WTC11 (cell line): ENCODE results near the gene SEC61A1. TPM values are rescaled to one million over a fixed set of nuclear protein-coding genes. Genes with fewer than 3 reads are reported as not detected.

Experiments
- ATAC-seq: fragments of 200-7000 bp; cut with Tn5 transposase; 2 replicates; pipeline ENCODE4 v1.10.0; 2021; ENCODE audit warnings: mild to moderate bottlenecking, moderate library complexity
- CTCF ChIA-PET: fragments of 300-600 bp; sonication (Branson Sonifier 250); formaldehyde crosslinking; loops from one replicate; lab custom pipeline; 2021; ENCODE audit warnings: antibody characterized with exemption; lab: Charles Lee
- POLR2A ChIA-PET: fragments of 350-600 bp; sonication (Branson Sonifier 250); formaldehyde crosslinking; loops from one replicate; lab custom pipeline; 2021; ENCODE audit warnings: antibody characterized with exemption; lab: Charles Lee
- DNase-seq: peaks from one replicate; pipeline ENCODE4 v3.0.0; 2021; ENCODE audit warnings: low spot score
- H3K27ac Mint-ChIP-seq: 2 replicates; pipeline ENCODE4 v1.8.0; 2021; ENCODE audit warnings: mixed read lengths
- H3K27me3 Mint-ChIP-seq: 2 replicates; pipeline ENCODE4 v1.8.0; 2021; ENCODE audit warnings: low read depth, mild to moderate bottlenecking, moderate library complexity, mixed read lengths
- H3K36me3 Mint-ChIP-seq: 2 replicates; pipeline ENCODE4 v1.8.0; 2021; ENCODE audit warnings: mixed read lengths
- H3K4me1 Mint-ChIP-seq: 2 replicates; pipeline ENCODE4 v1.8.0; 2022; ENCODE audit warnings: mixed read lengths
- H3K4me3 Mint-ChIP-seq: 2 replicates; pipeline ENCODE4 v1.8.0; 2021; ENCODE audit warnings: mild to moderate bottlenecking, moderate library complexity, mixed read lengths
- H3K9me3 Mint-ChIP-seq: 2 replicates; pipeline ENCODE4 v1.8.0; 2021; ENCODE audit warnings: mixed read lengths
- ESRRA ChIP-seq: sonication (generic); formaldehyde crosslinking; IDR thresholded peaks from 2 replicates; pipeline ENCODE4 v1.8.1; 2022; ENCODE audit warnings: mild to moderate bottlenecking, missing genetic modification reagents, borderline replicate concordance
- ETV6 ChIP-seq: sonication (generic); formaldehyde crosslinking; IDR thresholded peaks from 2 replicates; pipeline ENCODE4 v1.8.1; 2022; ENCODE audit warnings: mild to moderate bottlenecking, missing genetic modification reagents
- FOXP1 ChIP-seq: sonication (generic); formaldehyde crosslinking; IDR thresholded peaks from 2 replicates; pipeline ENCODE4 v1.8.0; 2022; ENCODE audit warnings: missing genetic modification reagents, mild to moderate bottlenecking, moderate library complexity, borderline replicate concordance
- GTF2I ChIP-seq: fragments of 250-450 bp; sonication (Bioruptor Pico); conservative IDR thresholded peaks from 2 replicates; pipeline ENCODE4 v1.4.0; 2021; ENCODE audit warnings: mild to moderate bottlenecking
- JUN ChIP-seq: sonication (generic); formaldehyde crosslinking; IDR thresholded peaks from 2 replicates; pipeline ENCODE4 v1.8.0; 2023; ENCODE audit warnings: mild to moderate bottlenecking, missing genetic modification reagents
- NFYB ChIP-seq: sonication (generic); formaldehyde crosslinking; conservative IDR thresholded peaks from 2 replicates; pipeline ENCODE4 v1.8.0; 2022; ENCODE audit warnings: low read depth, missing genetic modification reagents
- OVOL2 ChIP-seq: fragments of 250-450 bp; sonication (Bioruptor Pico); IDR thresholded peaks from 2 replicates; pipeline ENCODE4 v1.9.0; 2021; ENCODE audit warnings: mild to moderate bottlenecking, borderline replicate concordance
- PRRX2 ChIP-seq: fragments of 250-450 bp; sonication (Bioruptor Pico); IDR thresholded peaks from 2 replicates; pipeline ENCODE4 v1.8.0; 2021; ENCODE audit warnings: mild to moderate bottlenecking
- SMAD3 ChIP-seq: sonication (generic); formaldehyde crosslinking; IDR thresholded peaks from 2 replicates; pipeline ENCODE4 v1.8.0; 2022; ENCODE audit warnings: missing genetic modification reagents, mild to moderate bottlenecking, borderline replicate concordance
- TEAD4 ChIP-seq: sonication (generic); formaldehyde crosslinking; IDR thresholded peaks from 2 replicates; pipeline ENCODE4 v1.8.0; 2022; ENCODE audit warnings: mild to moderate bottlenecking, missing genetic modification reagents
- total RNA-seq: library from RNA; stranded (reverse); gene quantifications from 3 replicates; pipeline ENCODE4 v1.2.3, GENCODE V29; 2021
- TF ChIP-seq, protein P1 (sequence below): sonication (generic); formaldehyde crosslinking; IDR thresholded peaks from 2 replicates; pipeline ENCODE4 v1.8.0; 2023; ENCODE audit warnings: missing genetic modification reagents, mild to moderate bottlenecking, borderline replicate concordance
- TF ChIP-seq, protein P2 (sequence below): sonication (generic); formaldehyde crosslinking; IDR thresholded peaks from 2 replicates; pipeline ENCODE4 v1.8.1; 2022; ENCODE audit warnings: low read depth, mild to moderate bottlenecking, moderate library complexity, missing genetic modification reagents, borderline replicate concordance
- TF ChIP-seq, protein P3 (sequence below): fragments of 250-450 bp; sonication (Bioruptor Pico); IDR thresholded peaks from 2 replicates; pipeline ENCODE4 v1.9.0; 2021; ENCODE audit warnings: mild to moderate bottlenecking
- TF ChIP-seq, protein P4 (sequence below): sonication (generic); formaldehyde crosslinking; IDR thresholded peaks from 2 replicates; pipeline ENCODE4 v1.8.0; 2023; ENCODE audit warnings: missing genetic modification reagents
- TF ChIP-seq, protein P5 (sequence below): sonication (generic); formaldehyde crosslinking; IDR thresholded peaks from 2 replicates; pipeline ENCODE4 v1.8.0; 2022; ENCODE audit warnings: missing genetic modification reagents
- TF ChIP-seq, protein P6 (sequence below): sonication (generic); formaldehyde crosslinking; IDR thresholded peaks from 2 replicates; pipeline ENCODE4 v1.8.0; 2022; ENCODE audit warnings: mild to moderate bottlenecking, missing genetic modification reagents
- TF ChIP-seq, protein P7 (sequence below): sonication (generic); formaldehyde crosslinking; IDR thresholded peaks from 2 replicates; pipeline ENCODE4 v1.8.1; 2023; ENCODE audit warnings: mild to moderate bottlenecking, missing genetic modification reagents, borderline replicate concordance

Gene SEC61A1
- total RNA-seq, 1 experiment from 2014 or later = 152 TPM

DNA sequence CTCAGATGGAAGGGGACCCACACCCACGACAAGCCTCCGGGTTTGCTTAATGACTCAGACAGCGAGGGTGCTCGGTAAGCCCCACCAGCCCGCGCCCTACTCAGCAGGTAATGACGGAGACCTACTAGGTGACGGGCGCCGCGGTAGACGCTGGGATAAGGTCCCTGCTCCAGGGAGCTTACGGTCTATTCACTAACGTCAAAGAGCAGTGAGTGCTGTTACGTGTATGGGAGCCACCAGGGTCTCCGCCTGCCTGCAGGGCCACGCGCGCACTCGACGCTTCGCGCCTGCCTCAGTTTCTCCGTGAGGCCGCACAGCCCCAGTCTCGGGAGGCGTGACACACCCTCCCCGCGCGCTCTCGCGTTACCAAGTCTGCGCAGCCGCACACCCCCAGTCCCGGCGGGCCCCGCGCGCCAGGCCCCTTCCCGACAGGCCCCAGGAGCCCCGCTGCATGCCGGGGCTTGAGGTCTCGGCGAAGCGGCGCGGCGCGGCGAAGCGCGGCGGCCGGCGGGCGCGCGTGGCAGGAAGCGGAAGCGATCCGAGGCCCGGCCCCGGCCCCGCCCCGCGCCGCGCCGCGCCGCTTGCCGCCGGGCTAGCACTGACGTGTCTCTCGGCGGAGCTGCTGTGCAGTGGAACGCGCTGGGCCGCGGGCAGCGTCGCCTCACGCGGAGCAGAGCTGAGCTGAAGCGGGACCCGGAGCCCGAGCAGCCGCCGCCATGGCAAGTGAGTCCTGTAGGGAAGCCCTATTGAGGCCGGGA, at the start of gene SEC61A1 (continued):
- TF ChIP-seq, protein P1, sequence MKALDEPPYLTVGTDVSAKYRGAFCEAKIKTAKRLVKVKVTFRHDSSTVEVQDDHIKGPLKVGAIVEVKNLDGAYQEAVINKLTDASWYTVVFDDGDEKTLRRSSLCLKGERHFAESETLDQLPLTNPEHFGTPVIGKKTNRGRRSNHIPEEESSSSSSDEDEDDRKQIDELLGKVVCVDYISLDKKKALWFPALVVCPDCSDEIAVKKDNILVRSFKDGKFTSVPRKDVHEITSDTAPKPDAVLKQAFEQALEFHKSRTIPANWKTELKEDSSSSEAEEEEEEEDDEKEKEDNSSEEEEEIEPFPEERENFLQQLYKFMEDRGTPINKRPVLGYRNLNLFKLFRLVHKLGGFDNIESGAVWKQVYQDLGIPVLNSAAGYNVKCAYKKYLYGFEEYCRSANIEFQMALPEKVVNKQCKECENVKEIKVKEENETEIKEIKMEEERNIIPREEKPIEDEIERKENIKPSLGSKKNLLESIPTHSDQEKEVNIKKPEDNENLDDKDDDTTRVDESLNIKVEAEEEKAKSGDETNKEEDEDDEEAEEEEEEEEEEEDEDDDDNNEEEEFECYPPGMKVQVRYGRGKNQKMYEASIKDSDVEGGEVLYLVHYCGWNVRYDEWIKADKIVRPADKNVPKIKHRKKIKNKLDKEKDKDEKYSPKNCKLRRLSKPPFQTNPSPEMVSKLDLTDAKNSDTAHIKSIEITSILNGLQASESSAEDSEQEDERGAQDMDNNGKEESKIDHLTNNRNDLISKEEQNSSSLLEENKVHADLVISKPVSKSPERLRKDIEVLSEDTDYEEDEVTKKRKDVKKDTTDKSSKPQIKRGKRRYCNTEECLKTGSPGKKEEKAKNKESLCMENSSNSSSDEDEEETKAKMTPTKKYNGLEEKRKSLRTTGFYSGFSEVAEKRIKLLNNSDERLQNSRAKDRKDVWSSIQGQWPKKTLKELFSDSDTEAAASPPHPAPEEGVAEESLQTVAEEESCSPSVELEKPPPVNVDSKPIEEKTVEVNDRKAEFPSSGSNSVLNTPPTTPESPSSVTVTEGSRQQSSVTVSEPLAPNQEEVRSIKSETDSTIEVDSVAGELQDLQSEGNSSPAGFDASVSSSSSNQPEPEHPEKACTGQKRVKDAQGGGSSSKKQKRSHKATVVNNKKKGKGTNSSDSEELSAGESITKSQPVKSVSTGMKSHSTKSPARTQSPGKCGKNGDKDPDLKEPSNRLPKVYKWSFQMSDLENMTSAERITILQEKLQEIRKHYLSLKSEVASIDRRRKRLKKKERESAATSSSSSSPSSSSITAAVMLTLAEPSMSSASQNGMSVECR (CRISPR knock-in tag) = no peak; the same call in 1 of the 2 replicates
- TF ChIP-seq SMAD3 (CRISPR knock-in tag) (0 out of 2 replicates have a peak, but pooled peaks have one; percentile 53), FOXP1 (peak; percentile 78), GTF2I (no peak), JUN (CRISPR knock-in tag) (no peak), ESRRA (CRISPR knock-in tag) (peak; percentile 57; the same call in 1 of the 2 replicates), NFYB (CRISPR knock-in tag) (0 out of 2 replicates have a peak, but pooled peaks have one; percentile 15), PRRX2 (CRISPR knock-in tag) (no peak), OVOL2 (no peak), ETV6 (CRISPR knock-in tag) (peak; percentile 93)
- TF ChIP-seq, protein P2, sequence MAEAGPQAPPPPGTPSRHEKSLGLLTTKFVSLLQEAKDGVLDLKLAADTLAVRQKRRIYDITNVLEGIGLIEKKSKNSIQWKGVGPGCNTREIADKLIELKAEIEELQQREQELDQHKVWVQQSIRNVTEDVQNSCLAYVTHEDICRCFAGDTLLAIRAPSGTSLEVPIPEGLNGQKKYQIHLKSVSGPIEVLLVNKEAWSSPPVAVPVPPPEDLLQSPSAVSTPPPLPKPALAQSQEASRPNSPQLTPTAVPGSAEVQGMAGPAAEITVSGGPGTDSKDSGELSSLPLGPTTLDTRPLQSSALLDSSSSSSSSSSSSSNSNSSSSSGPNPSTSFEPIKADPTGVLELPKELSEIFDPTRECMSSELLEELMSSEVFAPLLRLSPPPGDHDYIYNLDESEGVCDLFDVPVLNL = no peak
- TF ChIP-seq, protein P3, sequence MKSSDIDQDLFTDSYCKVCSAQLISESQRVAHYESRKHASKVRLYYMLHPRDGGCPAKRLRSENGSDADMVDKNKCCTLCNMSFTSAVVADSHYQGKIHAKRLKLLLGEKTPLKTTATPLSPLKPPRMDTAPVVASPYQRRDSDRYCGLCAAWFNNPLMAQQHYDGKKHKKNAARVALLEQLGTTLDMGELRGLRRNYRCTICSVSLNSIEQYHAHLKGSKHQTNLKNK (CRISPR knock-in tag) = no peak
- TF ChIP-seq, protein P4, sequence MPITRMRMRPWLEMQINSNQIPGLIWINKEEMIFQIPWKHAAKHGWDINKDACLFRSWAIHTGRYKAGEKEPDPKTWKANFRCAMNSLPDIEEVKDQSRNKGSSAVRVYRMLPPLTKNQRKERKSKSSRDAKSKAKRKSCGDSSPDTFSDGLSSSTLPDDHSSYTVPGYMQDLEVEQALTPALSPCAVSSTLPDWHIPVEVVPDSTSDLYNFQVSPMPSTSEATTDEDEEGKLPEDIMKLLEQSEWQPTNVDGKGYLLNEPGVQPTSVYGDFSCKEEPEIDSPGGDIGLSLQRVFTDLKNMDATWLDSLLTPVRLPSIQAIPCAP = 0 out of 2 replicates have a peak, but pooled peaks have one; percentile 24
- TF ChIP-seq, protein P5, sequence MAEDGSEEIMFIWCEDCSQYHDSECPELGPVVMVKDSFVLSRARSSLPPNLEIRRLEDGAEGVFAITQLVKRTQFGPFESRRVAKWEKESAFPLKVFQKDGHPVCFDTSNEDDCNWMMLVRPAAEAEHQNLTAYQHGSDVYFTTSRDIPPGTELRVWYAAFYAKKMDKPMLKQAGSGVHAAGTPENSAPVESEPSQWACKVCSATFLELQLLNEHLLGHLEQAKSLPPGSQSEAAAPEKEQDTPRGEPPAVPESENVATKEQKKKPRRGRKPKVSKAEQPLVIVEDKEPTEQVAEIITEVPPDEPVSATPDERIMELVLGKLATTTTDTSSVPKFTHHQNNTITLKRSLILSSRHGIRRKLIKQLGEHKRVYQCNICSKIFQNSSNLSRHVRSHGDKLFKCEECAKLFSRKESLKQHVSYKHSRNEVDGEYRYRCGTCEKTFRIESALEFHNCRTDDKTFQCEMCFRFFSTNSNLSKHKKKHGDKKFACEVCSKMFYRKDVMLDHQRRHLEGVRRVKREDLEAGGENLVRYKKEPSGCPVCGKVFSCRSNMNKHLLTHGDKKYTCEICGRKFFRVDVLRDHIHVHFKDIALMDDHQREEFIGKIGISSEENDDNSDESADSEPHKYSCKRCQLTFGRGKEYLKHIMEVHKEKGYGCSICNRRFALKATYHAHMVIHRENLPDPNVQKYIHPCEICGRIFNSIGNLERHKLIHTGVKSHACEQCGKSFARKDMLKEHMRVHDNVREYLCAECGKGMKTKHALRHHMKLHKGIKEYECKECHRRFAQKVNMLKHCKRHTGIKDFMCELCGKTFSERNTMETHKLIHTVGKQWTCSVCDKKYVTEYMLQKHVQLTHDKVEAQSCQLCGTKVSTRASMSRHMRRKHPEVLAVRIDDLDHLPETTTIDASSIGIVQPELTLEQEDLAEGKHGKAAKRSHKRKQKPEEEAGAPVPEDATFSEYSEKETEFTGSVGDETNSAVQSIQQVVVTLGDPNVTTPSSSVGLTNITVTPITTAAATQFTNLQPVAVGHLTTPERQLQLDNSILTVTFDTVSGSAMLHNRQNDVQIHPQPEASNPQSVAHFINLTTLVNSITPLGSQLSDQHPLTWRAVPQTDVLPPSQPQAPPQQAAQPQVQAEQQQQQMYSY (CRISPR knock-in tag) = peak; percentile 23; the same call in 1 of the 2 replicates
- TF ChIP-seq, protein P6, sequence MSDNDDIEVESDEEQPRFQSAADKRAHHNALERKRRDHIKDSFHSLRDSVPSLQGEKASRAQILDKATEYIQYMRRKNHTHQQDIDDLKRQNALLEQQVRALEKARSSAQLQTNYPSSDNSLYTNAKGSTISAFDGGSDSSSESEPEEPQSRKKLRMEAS (CRISPR knock-in tag) = peak; percentile 92

DNA sequence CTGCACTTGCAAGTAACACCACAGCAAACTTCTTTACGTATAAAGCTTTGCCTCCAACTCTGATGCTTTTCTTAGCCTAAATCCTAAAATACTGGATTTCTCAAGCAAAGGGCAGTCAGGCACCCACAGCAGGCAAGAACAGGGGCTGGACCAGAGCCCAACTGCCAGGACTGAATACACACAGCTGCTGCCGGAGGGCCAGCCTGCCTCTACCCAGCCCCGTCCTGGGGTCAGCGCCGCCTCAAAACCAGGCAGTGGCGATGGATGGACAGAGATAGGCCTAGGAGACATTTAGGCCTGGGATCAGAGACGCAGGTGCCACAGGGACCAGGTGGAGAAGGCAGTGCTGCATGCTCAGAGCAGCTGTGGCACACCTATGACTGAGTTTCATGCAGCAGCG, 47.6 kb upstream of the SEC61A1 start:
- Mint-ChIP-seq H3K36me3 (no peaks in the 10 kb centered on the region), H3K9me3 (no peaks in the 10 kb centered on the region), H3K27me3 (peaks cover 5% of the 10 kb centered on the region), H3K4me1 (peaks cover 33% of the 10 kb centered on the region), H3K27ac (no peak overlapping the region), H3K4me3 (no peak overlapping the region)
- ChIA-PET CTCF (no interaction called here), POLR2A (no interaction called here)
- ATAC-seq (no peak), DNase-seq (no peak)
- no peak for TF ChIP-seq TEAD4
- TF ChIP-seq, protein P7, sequence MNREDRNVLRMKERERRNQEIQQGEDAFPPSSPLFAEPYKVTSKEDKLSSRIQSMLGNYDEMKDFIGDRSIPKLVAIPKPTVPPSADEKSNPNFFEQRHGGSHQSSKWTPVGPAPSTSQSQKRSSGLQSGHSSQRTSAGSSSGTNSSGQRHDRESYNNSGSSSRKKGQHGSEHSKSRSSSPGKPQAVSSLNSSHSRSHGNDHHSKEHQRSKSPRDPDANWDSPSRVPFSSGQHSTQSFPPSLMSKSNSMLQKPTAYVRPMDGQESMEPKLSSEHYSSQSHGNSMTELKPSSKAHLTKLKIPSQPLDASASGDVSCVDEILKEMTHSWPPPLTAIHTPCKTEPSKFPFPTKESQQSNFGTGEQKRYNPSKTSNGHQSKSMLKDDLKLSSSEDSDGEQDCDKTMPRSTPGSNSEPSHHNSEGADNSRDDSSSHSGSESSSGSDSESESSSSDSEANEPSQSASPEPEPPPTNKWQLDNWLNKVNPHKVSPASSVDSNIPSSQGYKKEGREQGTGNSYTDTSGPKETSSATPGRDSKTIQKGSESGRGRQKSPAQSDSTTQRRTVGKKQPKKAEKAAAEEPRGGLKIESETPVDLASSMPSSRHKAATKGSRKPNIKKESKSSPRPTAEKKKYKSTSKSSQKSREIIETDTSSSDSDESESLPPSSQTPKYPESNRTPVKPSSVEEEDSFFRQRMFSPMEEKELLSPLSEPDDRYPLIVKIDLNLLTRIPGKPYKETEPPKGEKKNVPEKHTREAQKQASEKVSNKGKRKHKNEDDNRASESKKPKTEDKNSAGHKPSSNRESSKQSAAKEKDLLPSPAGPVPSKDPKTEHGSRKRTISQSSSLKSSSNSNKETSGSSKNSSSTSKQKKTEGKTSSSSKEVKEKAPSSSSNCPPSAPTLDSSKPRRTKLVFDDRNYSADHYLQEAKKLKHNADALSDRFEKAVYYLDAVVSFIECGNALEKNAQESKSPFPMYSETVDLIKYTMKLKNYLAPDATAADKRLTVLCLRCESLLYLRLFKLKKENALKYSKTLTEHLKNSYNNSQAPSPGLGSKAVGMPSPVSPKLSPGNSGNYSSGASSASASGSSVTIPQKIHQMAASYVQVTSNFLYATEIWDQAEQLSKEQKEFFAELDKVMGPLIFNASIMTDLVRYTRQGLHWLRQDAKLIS (CRISPR knock-in tag) = no peak
